Measurements from ENCODE around the gene KRTAP4-11. TPM values are rescaled to one million over a fixed set of nuclear protein-coding genes. Genes with fewer than 3 reads are reported as not detected.
"Not testable (repeated sequence)": the region's sequence is repeated elsewhere in the genome, so short reads cannot be mapped to it uniquely, and the experiment has no call there.

Gene KRTAP4-11
- polyA plus RNA-seq, 1 donor = not detected

- no peaks in the 10 kb centered on the region for H3K27me3 ChIP-seq (ENCODE audit: control insufficient read depth, insufficient read depth, low read length)
- no CpG with 5 or more reads among the region's 2 CpGs for WGBS (ENCODE audit: insufficient coverage, low lambda C conversion rate)
- H3K4me1 ChIP-seq (ENCODE audit: control insufficient read depth, insufficient read depth, low read length) = no peaks in the 10 kb centered on the region
- no peak for DNase-seq
- H3K9me3 ChIP-seq (ENCODE audit: control insufficient read depth, low read depth, low read length) = no peaks in the 10 kb centered on the region
- no peak overlapping the region for H3K27ac ChIP-seq (ENCODE audit: low read length)
- H3K36me3 ChIP-seq (ENCODE audit: control insufficient read depth, insufficient read depth, low read length) = no peaks in the 10 kb centered on the region
- no peak overlapping the region for H3K4me3 ChIP-seq (ENCODE audit: low read length)
Observed at GRCh38 chr17:41125064-41125463, 6.9 kb upstream of the KRTAP4-11 start.

DNA sequence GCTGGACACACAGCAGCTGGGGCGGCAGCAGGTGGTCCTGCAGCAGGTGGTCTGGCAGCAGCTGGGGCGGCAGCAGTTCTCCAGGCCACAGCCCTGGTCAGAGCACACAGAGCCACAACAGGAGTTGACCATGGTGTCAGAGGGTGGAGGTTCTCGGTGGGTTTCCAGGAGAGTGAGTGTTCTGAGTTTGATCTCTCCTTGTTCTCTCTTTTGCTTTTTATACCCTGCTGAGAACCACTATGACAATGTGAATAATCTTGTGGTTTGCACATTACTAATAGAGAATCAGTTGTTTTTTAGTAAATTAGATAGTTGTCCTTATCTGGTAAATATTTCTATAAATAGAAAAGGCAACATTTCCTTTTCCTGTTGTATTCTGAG lies 5.8 kb upstream of the KRTAP4-11 start, which contains the start of gene KRTAP4-12:
Gene KRTAP4-12 (minus strand): TSS at position 192 of the 381 bp plus-strand sequence. CDS start 60 bp downstream, at position 132.
- not testable (repeated sequence) for H3K4me1 ChIP-seq (ENCODE audit: control insufficient read depth, insufficient read depth, low read length); H3K4me3 ChIP-seq (ENCODE audit: low read length); H3K36me3 ChIP-seq (ENCODE audit: control insufficient read depth, insufficient read depth, low read length); H3K9me3 ChIP-seq (ENCODE audit: control insufficient read depth, low read depth, low read length); H3K27me3 ChIP-seq (ENCODE audit: control insufficient read depth, insufficient read depth, low read length); DNase-seq; H3K27ac ChIP-seq (ENCODE audit: low read length)
- WGBS (ENCODE audit: insufficient coverage, low lambda C conversion rate) = no CpG with 5 or more reads among the region's 3 CpGs

DNA sequence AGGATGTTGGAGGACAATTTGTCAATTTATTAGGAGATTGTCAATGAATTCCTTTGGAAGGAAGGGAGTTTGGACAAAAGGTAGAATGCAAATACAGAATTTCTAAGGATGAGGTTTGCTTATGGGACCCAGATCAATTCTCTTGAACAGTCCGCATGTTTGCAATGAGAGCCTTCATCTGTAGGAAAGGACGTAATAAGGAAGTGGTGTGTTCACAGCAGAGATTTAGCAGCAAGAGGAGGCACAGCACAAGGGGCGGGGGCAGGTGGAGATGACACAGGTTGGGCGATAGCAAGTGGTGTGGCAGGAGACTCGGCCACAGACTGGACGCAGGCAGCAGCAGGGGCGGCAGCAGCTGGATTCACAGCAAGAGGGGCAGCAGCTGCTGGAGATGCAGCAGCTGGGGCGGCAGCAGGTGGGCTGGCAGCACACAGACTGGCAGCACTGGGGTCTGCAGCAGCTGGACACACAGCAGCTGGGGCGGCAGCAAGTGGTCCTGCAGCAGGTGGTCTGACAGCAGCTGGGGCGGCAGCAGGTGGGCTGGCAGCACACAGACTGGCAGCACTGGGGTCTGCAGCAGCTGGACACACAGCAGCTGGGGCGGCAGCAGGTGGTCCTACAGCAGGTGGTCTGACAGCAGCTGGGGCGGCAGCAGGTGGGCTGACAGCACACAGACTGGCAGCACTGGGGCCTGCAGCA lies 5.3 kb upstream of the KRTAP4-11 start:
- not testable (repeated sequence) for H3K4me1 ChIP-seq (ENCODE audit: control insufficient read depth, insufficient read depth, low read length); DNase-seq; H3K9me3 ChIP-seq (ENCODE audit: control insufficient read depth, low read depth, low read length); H3K36me3 ChIP-seq (ENCODE audit: control insufficient read depth, insufficient read depth, low read length); H3K4me3 ChIP-seq (ENCODE audit: low read length); H3K27ac ChIP-seq (ENCODE audit: low read length); H3K27me3 ChIP-seq (ENCODE audit: control insufficient read depth, insufficient read depth, low read length)
- WGBS (ENCODE audit: insufficient coverage, low lambda C conversion rate) = no CpG with 5 or more reads among the region's 12 CpGs

- Histone ChIP-seq H3K27ac (ENCODE audit: low read length) (no peak overlapping the region), H3K4me3 (ENCODE audit: low read length) (no peak overlapping the region), H3K9me3 (ENCODE audit: control insufficient read depth, low read depth, low read length) (no peaks in the 10 kb centered on the region), H3K36me3 (ENCODE audit: control insufficient read depth, insufficient read depth, low read length) (no peaks in the 10 kb centered on the region), H3K27me3 (ENCODE audit: control insufficient read depth, insufficient read depth, low read length) (no peaks in the 10 kb centered on the region), H3K4me1 (ENCODE audit: control insufficient read depth, insufficient read depth, low read length) (no peaks in the 10 kb centered on the region)
- 60% methylated on average over 1 of the region's 2 CpGs for WGBS (ENCODE audit: insufficient coverage, low lambda C conversion rate)
- DNase-seq = no peak
Observed at GRCh38 chr17:41121742-41122141, 3.6 kb upstream of the KRTAP4-11 start.

DNA sequence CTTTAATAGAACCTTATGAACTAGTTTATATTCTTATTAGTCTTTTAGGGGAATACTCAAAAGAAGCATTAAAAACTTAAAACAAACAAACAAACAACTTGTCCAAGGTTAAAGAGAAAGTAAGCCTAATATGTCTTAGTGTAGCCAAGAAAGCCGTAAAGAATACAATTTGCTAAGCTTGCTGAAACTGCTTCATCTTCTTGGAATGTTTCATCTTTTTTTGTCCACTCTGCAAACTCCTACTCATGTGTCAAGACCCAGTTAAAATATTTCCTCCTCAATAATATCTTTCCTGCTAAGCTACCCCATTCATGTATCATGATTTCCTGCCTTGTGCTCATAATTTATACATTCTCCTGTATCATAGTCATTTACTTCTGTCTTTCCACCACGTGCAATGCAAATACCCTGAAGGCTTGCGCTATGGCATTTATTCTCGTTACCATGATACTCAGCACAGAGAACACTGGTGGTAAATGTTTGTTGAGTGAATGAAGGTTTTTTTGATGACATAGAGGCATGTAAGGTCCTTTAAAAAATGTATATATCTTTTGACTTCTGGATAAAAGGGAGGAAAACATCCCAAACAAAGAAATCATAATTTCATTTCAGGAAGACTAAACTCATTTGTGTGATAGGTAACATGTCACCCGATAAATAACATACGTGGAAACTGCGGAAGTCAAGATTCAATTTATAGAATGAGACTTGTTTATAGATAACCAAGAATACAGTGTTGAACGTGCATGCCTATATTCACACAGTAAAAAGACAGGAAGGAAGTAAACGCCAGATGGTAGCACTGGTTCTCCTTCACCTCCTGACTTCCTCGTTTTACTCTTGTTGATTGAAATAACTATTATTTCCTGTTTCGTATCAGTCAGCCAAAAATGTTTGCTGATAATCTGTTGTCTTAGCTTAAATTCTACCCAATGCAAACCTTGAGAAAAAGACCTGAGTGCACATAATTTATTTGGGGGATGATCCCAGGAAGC lies 1.8 kb upstream of the KRTAP4-11 start:
- H3K27ac ChIP-seq (ENCODE audit: low read length); H3K27me3 ChIP-seq (ENCODE audit: control insufficient read depth, insufficient read depth, low read length); H3K4me1 ChIP-seq (ENCODE audit: control insufficient read depth, insufficient read depth, low read length); H3K36me3 ChIP-seq (ENCODE audit: control insufficient read depth, insufficient read depth, low read length); H3K4me3 ChIP-seq (ENCODE audit: low read length); H3K9me3 ChIP-seq (ENCODE audit: control insufficient read depth, low read depth, low read length); DNase-seq: not testable (repeated sequence)
- 78% methylated on average over 5 of the region's 11 CpGs for WGBS (ENCODE audit: insufficient coverage, low lambda C conversion rate)

DNA sequence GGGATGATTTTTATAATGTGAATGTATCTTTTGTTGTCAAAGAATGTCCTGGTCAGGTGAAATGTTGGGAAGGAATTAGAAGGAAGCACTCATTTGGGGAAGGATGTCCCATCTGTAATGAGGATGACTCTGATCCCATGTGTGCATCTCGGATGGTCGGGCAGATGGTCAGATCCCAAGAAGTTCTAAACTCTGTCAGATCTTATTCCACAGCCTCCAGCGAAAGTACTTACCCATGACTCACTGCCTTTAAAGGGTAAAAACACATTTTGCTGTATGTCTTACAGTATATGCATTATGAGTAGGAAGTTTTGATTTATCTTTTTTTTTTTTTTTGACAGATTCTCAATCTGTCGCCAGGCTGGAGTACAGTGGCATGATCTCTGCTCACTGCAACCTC lies 548 bp upstream of the KRTAP4-11 start:
- no peaks in the 10 kb centered on the region for H3K27me3 ChIP-seq (ENCODE audit: control insufficient read depth, insufficient read depth, low read length)
- H3K4me1 ChIP-seq (ENCODE audit: control insufficient read depth, insufficient read depth, low read length) = no peaks in the 10 kb centered on the region
- H3K36me3 ChIP-seq (ENCODE audit: control insufficient read depth, insufficient read depth, low read length) = no peaks in the 10 kb centered on the region
- no peak overlapping the region for H3K4me3 ChIP-seq (ENCODE audit: low read length)
- no peak for DNase-seq
- H3K9me3 ChIP-seq (ENCODE audit: control insufficient read depth, low read depth, low read length) = no peaks in the 10 kb centered on the region
- H3K27ac ChIP-seq (ENCODE audit: low read length) = no peak overlapping the region
- no CpG with 5 or more reads among the region's 4 CpGs for WGBS (ENCODE audit: insufficient coverage, low lambda C conversion rate)

GRCh38 chr17:41116297-41116696 lies 1.9 kb downstream of the KRTAP4-11 start:
- WGBS (ENCODE audit: insufficient coverage, low lambda C conversion rate) = 40% methylated on average over 1 of the region's 5 CpGs

GRCh38 chr17:41111151-41111885 lies 6.9 kb downstream of the KRTAP4-11 start:
- 100% methylated on average over 1 of the region's 2 CpGs for WGBS (ENCODE audit: insufficient coverage, low lambda C conversion rate)
- Histone ChIP-seq H3K9me3 (ENCODE audit: control insufficient read depth, low read depth, low read length) (no peaks in the 10 kb centered on the region), H3K36me3 (ENCODE audit: control insufficient read depth, insufficient read depth, low read length) (no peaks in the 10 kb centered on the region), H3K27ac (ENCODE audit: low read length) (no peak overlapping the region), H3K4me3 (ENCODE audit: low read length) (no peak overlapping the region), H3K27me3 (ENCODE audit: control insufficient read depth, insufficient read depth, low read length) (peaks cover 4% of the 10 kb centered on the region), H3K4me1 (ENCODE audit: control insufficient read depth, insufficient read depth, low read length) (no peaks in the 10 kb centered on the region)
- DNase-seq = no peak

More at GRCh38 chr17:41116297-41116696, 1.9 kb downstream of the KRTAP4-11 start:
- Histone ChIP-seq H3K27me3 (ENCODE audit: control insufficient read depth, insufficient read depth, low read length) (no peaks in the 10 kb centered on the region), H3K4me3 (ENCODE audit: low read length) (no peak overlapping the region), H3K4me1 (ENCODE audit: control insufficient read depth, insufficient read depth, low read length) (no peaks in the 10 kb centered on the region), H3K9me3 (ENCODE audit: control insufficient read depth, low read depth, low read length) (no peaks in the 10 kb centered on the region), H3K27ac (ENCODE audit: low read length) (no peak overlapping the region), H3K36me3 (ENCODE audit: control insufficient read depth, insufficient read depth, low read length) (no peaks in the 10 kb centered on the region)
- no peak for DNase-seq

GRCh38 chr17:41108728-41109386 lies 9.3 kb downstream of the KRTAP4-11 start:
- not testable (repeated sequence) for H3K36me3 ChIP-seq (ENCODE audit: control insufficient read depth, insufficient read depth, low read length); H3K4me3 ChIP-seq (ENCODE audit: low read length); H3K27me3 ChIP-seq (ENCODE audit: control insufficient read depth, insufficient read depth, low read length); H3K9me3 ChIP-seq (ENCODE audit: control insufficient read depth, low read depth, low read length); H3K4me1 ChIP-seq (ENCODE audit: control insufficient read depth, insufficient read depth, low read length); DNase-seq; H3K27ac ChIP-seq (ENCODE audit: low read length)
- 80% methylated on average over 1 of the region's 1 CpG for WGBS (ENCODE audit: insufficient coverage, low lambda C conversion rate)
